ENCODE data around the gene PGAM5.
A peak's percentile ranks its signal among the peaks of the same experiment; 100 is the strongest.
"Not testable (repeated sequence)": the region's sequence is repeated elsewhere in the genome, so short reads cannot be mapped to it uniquely, and the experiment has no call there.

Gene PGAM5

GRCh38 chr12:132753670-132754069 is 43.0 kb downstream of the PGAM5 start:
- not testable (repeated sequence) for DNase-seq

GRCh38 chr12:132754160-132754932 is 43.7 kb downstream of the PGAM5 start:
- no peak for DNase-seq

GRCh38 chr12:132758825-132759224 is 48.2 kb downstream of the PGAM5 start:
- not testable (repeated sequence) for DNase-seq

GRCh38 chr12:132759359-132759758 is 48.7 kb downstream of the PGAM5 start:
- DNase-seq = no peak

GRCh38 chr12:132761032-132761920 is 50.6 kb downstream of the PGAM5 start, which contains the start of gene ANKLE2:
ANKLE2 (minus strand) TSS chr12:132761832; CDS start chr12:132761798, 34 bp downstream.
- peak; percentile 74 for DNase-seq

GRCh38 chr12:132761921-132762583 is 51.4 kb downstream of the PGAM5 start:
- peak; percentile 86 for DNase-seq

GRCh38 chr12:132764231-132764630 is 53.6 kb downstream of the PGAM5 start:
- DNase-seq = no peak

- no peak for DNase-seq
These were observed 54.7 kb downstream of the PGAM5 start for GRCh38 chr12:132765361-132765760.

- DNase-seq = no peak
These were observed 55.9 kb downstream of the PGAM5 start for GRCh38 chr12:132766380-132767085.

GRCh38 chr12:132771126-132771838 is 60.6 kb downstream of the PGAM5 start:
- DNase-seq = peak; percentile 13
